NT2/D1 (cell line): ENCODE measurements around the gene CCDC154.

Source experiments
- DNase-seq: peaks from one replicate; pipeline ENCODE4 v3.0.0-alpha.2; 2011; ENCODE audit warnings: low read depth, low spot score
- H3K27me3 ChIP-seq: 2 replicates; pipeline ENCODE4 v1.6.0; 2011; ENCODE audit warnings: mild to moderate bottlenecking; ENCODE audit not compliant: insufficient read length, insufficient read depth
- H3K36me3 ChIP-seq: 2 replicates; pipeline ENCODE4 v1.6.1; 2011; ENCODE audit warnings: mild to moderate bottlenecking, low read length, mixed read lengths; ENCODE audit not compliant: insufficient read depth, insufficient read length
- H3K4me1 ChIP-seq: 2 replicates; pipeline ENCODE4 v1.5.1; 2011; ENCODE audit not compliant: insufficient read depth, insufficient read length
- H3K4me3 ChIP-seq: 2 replicates; pipeline ENCODE4 v1.5.1; 2011; ENCODE audit warnings: low read depth; ENCODE audit not compliant: insufficient read length
- H3K9ac ChIP-seq: 2 replicates; pipeline ENCODE4 v1.6.0; 2011; ENCODE audit warnings: low read depth; ENCODE audit not compliant: insufficient read length
- H3K9me3 ChIP-seq: 2 replicates; pipeline ENCODE4 v1.5.1; 2011; ENCODE audit warnings: mild to moderate bottlenecking, low read length; ENCODE audit not compliant: insufficient read depth
- SUZ12 ChIP-seq: IDR thresholded peaks from 2 replicates; pipeline ENCODE4 v1.6.1; 2011; ENCODE audit not compliant: insufficient read length, insufficient read depth; ENCODE audit errors: extremely low read depth
- YY1 ChIP-seq: IDR thresholded peaks from 2 replicates; pipeline ENCODE4 v1.6.1; 2011; ENCODE audit not compliant: insufficient read length, insufficient read depth
- ZNF274 ChIP-seq: IDR thresholded peaks from 2 replicates; pipeline ENCODE4 v1.6.1; 2011; ENCODE audit warnings: mild to moderate bottlenecking, low read depth, low read length

The CCDC154 gene

DNA sequence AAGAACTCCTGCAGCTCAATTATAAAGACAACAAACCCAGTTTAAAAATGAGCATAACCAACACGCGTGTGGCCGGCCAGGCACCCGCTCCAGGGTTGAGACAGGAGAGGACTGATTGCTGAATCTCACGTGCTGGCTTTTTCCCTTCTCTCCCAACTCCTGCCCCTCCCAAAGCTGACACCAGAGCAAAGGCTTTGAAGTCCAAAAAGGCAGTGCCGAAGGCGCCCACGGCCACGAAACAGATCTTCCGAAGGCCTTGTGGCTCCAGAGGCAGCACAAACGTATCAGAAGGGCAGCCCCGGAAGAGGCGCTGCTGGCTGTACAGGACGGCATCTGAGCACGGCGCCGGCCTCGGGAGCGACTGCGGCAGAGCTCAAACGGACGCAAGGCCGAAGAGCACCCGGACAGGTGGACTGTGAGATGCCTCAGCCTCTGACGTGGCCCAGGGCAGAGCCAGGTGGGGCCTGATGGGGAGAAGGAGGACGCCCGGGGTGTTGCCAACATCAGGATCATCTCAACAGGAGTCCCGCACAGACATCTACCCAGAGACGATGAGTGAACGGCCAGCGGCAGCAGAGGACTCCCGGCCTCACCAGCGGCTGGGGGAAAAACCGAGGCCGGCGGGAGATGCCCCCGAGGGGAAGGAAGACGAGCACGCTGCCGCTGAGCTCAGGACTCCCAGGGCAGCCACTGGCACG lies 20.0 kb upstream of the CCDC154 start:
- Histone ChIP-seq H3K27me3 (no peaks in the 10 kb centered on the region), H3K36me3 (peaks cover 32% of the 10 kb centered on the region), H3K4me1 (no peaks in the 10 kb centered on the region), H3K9me3 (no peaks in the 10 kb centered on the region), H3K4me3 (no peak overlapping the region), H3K9ac (no peak overlapping the region)
- DNase-seq, result no peak
- no peak for TF ChIP-seq SUZ12
- no peak for TF ChIP-seq ZNF274
- TF ChIP-seq YY1, result no peak

DNA sequence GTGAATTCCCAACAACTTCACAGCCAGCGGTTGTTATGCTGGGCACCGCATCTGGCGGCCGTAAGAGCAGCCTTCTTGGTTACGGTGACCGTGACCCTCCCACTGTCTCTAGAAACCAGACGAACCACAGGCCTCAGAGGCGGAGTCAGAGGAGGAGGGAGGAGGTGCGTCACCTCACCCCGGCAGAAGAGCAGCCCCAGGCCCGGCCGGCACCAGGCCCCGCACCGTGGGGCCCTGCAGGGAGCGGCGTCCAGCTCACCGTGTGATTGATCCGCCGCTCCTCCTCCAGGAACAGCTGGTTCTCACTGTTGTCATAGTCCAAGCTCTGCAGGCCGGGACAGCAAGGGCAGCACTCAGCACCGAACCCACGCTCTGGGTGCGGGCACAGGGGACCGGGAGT lies 16.8 kb upstream of the CCDC154 start:
- TF ChIP-seq YY1 (no peak), ZNF274 (no peak), SUZ12 (no peak)
- no peaks in the 10 kb centered on the region for H3K27me3 ChIP-seq
- no peak for DNase-seq
- no peak overlapping the region for H3K4me3 ChIP-seq
- no peaks in the 10 kb centered on the region for H3K9me3 ChIP-seq
- H3K9ac ChIP-seq, result no peak overlapping the region
- H3K36me3 ChIP-seq, result peaks cover 47% of the 10 kb centered on the region
- H3K4me1 ChIP-seq, result no peaks in the 10 kb centered on the region

GRCh38 chr16:1460602-1461138 lies 16.3 kb upstream of the CCDC154 start:
- no peak overlapping the region for H3K9ac ChIP-seq
- H3K9me3 ChIP-seq, result no peaks in the 10 kb centered on the region
- H3K4me3 ChIP-seq, result no peak overlapping the region
- H3K27me3 ChIP-seq, result no peaks in the 10 kb centered on the region
- DNase-seq, result no peak
- TF ChIP-seq SUZ12, result no peak
- no peaks in the 10 kb centered on the region for H3K4me1 ChIP-seq
- peaks cover 52% of the 10 kb centered on the region for H3K36me3 ChIP-seq

GRCh38 chr16:1459967-1460366 lies 15.6 kb upstream of the CCDC154 start:
- Histone ChIP-seq H3K9me3 (no peaks in the 10 kb centered on the region), H3K36me3 (peaks cover 59% of the 10 kb centered on the region), H3K9ac (no peak overlapping the region), H3K4me1 (no peaks in the 10 kb centered on the region), H3K4me3 (no peak overlapping the region), H3K27me3 (no peaks in the 10 kb centered on the region)
- TF ChIP-seq YY1 (no peak), SUZ12 (no peak), ZNF274 (no peak)
- no peak for DNase-seq

GRCh38 chr16:1458977-1459341 lies 14.6 kb upstream of the CCDC154 start:
- no peak overlapping the region for H3K4me3 ChIP-seq
- H3K9me3 ChIP-seq, result no peaks in the 10 kb centered on the region
- DNase-seq, result no peak
- no peaks in the 10 kb centered on the region for H3K27me3 ChIP-seq
- no peak overlapping the region for H3K9ac ChIP-seq
- TF ChIP-seq SUZ12, result no peak
- no peak for TF ChIP-seq YY1
- TF ChIP-seq ZNF274, result no peak
- no peaks in the 10 kb centered on the region for H3K4me1 ChIP-seq
- H3K36me3 ChIP-seq, result peaks cover 63% of the 10 kb centered on the region

- TF ChIP-seq ZNF274 (no peak), YY1 (no peak), SUZ12 (no peak)
- Histone ChIP-seq H3K9me3 (no peaks in the 10 kb centered on the region), H3K4me1 (no peaks in the 10 kb centered on the region), H3K27me3 (no peaks in the 10 kb centered on the region), H3K4me3 (no peak overlapping the region), H3K36me3 (peaks cover 68% of the 10 kb centered on the region), H3K9ac (no peak overlapping the region)
- no peak for DNase-seq
Measured at GRCh38 chr16:1458336-1458976, 14.1 kb upstream of the CCDC154 start.

DNA sequence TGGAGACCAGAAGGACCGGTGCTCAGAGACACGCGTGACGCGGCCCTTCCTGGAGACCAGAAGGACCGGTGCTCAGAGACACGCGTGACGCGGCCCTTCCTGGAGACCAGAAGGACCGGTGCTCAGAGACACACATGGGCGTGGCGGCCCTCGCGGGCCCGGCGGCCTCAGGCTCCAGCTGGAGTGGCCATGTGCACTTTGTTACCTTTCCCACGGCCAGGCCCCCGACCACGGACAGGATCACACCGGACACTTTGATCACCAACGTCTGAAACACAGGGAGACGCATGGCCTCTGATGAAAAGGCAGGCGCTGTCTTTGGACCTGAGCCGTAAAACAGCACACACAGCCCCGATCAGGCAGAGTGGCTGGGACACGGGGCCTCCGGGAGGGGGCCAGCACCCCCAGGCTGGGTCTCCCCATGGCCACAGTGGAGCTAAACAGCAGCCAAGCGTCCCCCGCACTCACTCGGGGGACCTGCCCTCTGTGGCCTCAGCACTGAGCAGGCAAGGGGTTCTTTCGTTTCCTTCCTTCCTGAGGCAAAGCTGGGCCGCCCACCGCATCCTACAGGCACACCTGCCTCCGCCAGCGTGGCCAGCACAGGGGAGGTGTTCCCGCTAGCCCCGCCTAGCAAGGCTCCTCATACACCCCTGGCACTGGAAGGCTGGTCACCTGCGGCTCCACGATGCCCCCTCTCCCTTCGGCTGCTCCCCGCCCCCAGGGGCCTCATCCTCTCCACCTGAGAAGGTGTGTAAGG lies 13.3 kb upstream of the CCDC154 start:
- Histone ChIP-seq H3K9me3 (no peaks in the 10 kb centered on the region), H3K9ac (no peak overlapping the region), H3K36me3 (peaks cover 72% of the 10 kb centered on the region)

More for the DNA sequence above, 13.3 kb upstream of the CCDC154 start:
- DNase-seq, result no peak
- TF ChIP-seq YY1, result no peak
- TF ChIP-seq SUZ12, result no peak
- TF ChIP-seq ZNF274, result no peak
- no peaks in the 10 kb centered on the region for H3K27me3 ChIP-seq
- no peaks in the 10 kb centered on the region for H3K4me1 ChIP-seq
- no peak overlapping the region for H3K4me3 ChIP-seq
